Activated T-cell treated with anti-CD3 and anti-CD28 coated beads for 24 hours (primary cell): Measurements from ENCODE around the gene IER5.
"Not testable (repeated sequence)": the region's sequence is repeated elsewhere in the genome, so short reads cannot be mapped to it uniquely, and the experiment has no call there.

Source experiments
- DNase-seq: peaks from one replicate; pipeline ENCODE4 v3.0.0-alpha.2; 2020; ENCODE audit warnings: low read depth

The IER5 gene

DNA sequence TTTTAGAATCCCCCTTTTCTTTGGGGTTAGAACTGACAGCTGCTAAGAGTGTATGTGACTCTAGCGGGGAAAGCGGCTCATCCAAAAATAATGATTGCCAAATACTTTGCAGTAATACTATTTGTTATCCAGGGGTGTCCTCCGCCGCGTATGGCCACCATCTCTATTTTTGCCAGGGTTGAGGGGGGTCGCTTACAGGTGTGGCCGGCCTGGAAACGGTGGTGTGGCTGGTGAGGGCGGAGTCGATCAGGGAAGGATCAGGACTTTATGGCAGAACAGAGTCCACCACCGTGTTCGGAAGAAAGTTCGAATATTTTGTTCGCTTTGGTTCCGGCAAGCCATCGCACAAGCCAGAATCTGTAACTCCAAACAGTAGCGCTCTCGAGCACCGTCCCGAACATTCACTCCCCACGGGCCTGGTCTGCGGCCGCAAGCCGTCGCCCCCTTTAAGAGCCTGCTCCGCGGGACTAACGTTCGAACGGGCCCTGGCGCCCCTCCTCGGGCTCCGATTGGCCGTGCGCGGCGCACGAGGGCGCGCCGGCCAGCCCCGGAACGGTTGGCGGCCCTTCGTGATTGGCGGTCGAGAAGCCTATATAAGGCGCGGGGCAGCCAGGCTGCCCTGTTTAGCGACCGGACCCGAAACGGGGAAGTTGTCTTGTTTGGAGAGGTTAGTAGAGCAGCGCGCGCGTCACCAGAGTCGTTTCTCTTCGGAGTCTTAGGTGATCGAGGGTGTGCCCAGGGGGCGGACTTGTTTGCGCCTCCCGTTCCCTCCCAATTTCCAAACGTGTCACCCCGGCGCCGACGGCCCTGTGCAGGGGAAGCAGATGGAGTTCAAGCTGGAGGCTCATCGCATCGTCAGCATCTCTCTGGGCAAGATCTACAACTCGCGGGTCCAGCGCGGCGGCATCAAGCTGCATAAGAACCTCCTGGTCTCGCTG is at the start of gene IER5:
IER5 (plus strand) TSS at position 622 of the 938 bp plus-strand sequence; CDS start at position 825, 203 bp downstream.
- peak; percentile 93 for DNase-seq

DNA sequence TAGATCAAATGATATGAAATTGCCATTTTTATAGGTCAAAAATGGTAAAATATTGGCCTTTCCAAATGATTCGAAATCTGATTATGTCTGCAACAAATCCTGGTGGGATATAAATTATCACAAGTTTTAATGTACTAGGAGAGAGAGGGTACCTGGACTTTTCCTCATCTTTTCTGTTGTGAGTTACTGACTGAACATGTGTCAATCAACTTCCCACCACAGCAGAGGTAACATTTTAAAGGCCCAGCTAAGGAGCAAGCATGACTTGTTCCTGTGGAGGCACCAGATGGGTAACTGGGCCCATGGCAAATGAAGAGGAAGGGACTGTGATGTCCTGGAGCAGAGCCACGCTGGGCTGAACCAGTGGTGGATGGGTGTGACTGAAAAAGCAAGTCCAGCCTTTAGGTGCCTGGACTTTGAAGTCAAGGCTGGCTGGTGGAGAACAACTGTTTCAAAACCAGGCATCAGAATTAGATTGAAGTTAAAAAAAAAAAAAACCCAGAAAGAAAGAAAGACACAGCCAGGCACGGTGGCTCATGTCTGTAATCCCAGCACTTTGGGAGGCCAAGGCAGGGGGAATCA is 48.1 kb upstream of the IER5 start:
- DNase-seq = no peak

- no peak for DNase-seq
Observed at GRCh38 chr1:181043025-181043888, 45.2 kb upstream of the IER5 start.

DNA sequence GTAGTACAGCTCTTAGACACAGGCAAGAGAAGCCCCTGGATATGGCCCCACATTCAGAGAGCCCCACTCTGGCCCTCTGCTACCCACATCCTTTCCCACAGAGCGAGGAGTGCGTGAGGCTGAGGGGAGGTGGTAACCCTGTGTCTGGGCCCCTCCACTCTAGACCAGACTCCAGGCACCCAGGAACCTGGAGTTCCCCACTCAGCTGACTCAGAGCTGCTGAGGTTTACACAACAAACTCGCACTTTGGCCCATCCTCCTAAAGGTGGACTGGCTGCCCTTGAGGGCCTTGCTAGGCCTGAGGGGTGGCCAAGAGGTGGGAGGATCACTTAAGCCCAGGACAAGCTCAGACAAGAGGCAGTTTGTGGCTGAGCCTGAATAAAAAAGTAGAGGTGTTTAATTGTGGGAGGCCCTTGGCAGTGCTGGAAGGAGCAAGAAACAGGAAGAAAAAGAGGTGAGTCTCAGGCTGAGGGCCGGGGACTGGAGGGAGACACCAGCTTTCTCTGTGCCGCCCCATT is 44.0 kb upstream of the IER5 start:
- DNase-seq = peak; percentile 41

- not testable (repeated sequence) for DNase-seq
Observed at GRCh38 chr1:181045946-181046345, 42.6 kb upstream of the IER5 start.

DNA sequence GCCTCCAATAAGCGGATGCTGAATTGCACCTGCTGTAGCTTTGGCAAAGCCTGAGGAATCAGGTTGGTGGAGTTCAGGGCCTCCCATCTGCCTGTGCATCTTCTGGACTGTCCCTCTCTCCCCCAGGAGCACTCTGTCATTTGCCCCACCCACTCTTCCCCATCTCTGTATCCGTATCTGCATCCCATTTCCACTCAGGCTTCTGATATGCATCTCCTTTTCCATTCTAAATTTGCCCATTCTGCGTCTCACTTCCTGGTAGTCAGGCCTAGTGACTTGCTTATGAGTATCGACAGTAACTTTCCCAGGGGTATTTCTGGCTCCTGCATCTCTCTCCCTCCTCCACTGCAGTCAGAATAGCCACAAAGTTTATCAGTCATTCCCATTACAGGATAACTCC is 39.1 kb upstream of the IER5 start:
- DNase-seq = no peak

DNA sequence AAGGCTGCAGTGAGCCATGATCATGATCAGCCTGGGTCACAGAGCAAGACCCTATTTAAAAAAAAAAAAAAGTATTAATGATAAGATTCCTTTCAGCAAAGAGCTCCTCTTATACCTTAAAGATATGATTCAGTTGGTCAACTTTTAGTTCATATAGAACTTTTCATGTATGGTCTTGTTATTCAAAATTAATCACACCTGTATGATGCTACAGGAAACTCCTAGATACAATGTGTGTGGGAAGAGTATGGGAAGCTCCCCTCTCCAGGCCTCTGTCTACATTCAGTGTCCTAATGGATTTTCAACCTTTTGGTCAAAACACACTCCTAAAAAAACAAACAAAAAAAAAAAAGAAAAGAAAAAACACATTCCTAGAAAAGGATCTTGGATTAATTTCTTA is 37.6 kb upstream of the IER5 start:
- no peak for DNase-seq

DNA sequence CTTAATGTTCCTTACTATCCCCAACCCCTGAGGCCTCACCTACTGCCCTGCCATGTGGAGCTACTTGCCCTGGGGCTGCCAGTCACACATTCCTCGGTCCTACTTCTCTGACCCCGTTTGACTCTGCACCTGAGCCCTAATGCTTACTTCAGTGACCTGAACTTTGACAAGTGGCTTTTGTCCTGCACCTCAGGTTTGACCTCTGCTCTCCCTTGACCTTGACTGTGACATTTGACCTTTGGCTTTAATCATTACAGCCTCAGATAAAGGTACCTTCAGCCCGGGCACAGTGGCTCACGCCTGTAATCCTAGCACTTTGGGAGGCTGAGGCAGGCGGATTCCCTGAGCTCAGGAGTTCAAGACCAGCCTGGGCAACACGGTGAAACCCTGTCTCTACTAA is 31.9 kb upstream of the IER5 start:
- DNase-seq = no peak

DNA sequence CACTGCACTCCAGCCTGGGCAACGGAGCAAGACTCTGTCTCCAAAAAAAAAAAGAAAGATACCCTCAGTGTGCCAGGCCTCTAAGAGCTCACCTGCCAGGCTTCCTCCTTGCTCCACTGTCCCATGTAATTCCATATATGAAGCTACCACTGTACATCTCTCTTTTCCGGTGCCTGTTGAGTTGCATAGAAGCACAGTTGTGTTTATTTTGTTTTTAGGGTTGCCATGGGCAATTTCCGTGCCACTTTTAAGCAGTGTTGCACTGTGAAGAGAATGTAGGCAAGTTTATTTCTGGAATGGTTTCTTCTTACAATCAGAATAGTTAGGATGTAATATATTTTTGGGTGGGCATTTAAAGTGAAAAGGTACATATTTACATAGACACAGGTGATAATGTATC is 31.4 kb upstream of the IER5 start:
- no peak for DNase-seq

DNA sequence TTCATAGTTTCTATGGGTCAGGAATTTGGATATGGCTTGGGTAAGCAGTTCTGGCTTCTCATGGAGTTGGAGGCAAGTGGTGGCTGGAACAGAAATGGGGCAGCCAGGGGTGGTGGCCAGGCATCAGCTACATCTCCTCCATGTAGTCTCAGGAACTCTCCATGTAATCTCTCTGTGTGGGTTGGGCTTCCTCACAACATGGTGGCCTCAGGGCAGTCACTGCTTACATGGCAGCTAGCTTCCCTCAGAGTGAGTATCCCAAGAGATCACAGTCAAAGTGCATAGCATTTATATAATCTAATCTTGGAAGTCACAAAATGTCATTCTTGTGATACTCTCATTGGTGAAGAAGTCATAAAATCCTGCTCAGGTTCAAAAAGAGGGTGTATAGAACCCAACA is 29.1 kb upstream of the IER5 start:
- DNase-seq = no peak

GRCh38 chr1:181060066-181060465 is 28.4 kb upstream of the IER5 start:
- DNase-seq = no peak

DNA sequence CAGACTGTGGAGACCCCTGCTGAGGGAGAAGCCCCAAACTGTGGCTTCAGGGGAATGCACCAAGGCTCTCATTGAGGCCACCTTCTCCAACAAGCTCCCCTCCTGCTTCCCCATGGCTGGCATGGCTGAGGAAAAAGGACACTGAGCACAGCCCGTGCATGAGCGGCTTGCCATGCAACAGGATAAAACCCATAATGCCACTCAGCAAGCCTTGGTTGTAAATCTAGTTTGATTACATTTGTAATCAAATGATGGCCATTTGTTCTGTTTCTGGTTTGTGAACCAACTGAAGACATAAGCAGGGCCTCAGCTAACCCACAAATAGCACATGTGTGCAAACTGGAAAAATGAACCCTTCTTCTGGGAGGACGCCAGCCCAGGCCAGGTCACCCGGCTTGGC is 27.6 kb upstream of the IER5 start:
- DNase-seq = not testable (repeated sequence)

- no peak for DNase-seq
Observed at GRCh38 chr1:181061487-181061886, 27.0 kb upstream of the IER5 start.

DNA sequence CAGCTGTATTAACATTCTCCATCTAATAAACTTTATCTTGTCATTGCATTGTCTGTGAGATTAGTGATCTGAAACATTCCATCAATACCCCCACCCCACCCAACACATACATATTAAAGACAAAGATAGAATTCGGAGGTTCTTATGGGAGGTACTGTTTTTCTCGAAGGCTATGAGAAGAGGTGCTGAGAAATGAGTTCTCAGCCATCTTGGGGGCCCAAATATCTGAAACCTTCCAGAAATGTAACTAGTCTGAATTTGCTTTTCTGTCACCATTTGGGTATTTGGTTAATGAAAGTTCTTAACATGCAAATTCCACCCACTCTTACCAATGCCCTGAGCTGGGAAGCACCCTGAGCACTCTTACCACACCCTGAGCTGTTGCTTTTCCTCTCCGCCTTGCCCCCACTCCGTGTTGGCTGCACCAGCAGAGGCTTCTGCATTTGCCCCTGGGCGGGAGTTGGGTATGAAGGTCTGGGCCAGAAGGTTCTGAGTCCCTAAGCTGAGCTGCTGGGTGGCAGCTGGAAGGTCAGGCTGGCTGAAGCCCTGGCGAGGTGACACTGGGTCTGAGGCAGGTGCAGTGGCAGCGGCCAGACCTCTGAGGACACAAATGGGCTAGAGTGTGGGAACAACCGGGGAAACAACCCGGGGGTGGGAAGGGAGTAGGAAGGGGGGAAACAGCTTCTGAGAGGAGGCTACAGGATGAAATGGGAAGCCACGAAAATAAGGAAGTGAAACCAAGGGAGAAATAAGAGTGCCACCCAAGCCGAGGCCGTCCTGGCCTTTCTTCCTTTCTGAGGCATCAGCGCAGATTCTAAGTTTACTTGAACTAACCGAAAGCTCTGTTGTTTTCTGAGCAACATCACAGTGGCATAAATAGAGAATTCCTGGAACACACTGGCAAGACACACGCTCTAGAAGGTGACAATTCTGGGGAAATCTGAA is 26.3 kb upstream of the IER5 start:
- DNase-seq = no peak

- DNase-seq = no peak
Observed at GRCh38 chr1:181062836-181063428, 25.6 kb upstream of the IER5 start.

DNA sequence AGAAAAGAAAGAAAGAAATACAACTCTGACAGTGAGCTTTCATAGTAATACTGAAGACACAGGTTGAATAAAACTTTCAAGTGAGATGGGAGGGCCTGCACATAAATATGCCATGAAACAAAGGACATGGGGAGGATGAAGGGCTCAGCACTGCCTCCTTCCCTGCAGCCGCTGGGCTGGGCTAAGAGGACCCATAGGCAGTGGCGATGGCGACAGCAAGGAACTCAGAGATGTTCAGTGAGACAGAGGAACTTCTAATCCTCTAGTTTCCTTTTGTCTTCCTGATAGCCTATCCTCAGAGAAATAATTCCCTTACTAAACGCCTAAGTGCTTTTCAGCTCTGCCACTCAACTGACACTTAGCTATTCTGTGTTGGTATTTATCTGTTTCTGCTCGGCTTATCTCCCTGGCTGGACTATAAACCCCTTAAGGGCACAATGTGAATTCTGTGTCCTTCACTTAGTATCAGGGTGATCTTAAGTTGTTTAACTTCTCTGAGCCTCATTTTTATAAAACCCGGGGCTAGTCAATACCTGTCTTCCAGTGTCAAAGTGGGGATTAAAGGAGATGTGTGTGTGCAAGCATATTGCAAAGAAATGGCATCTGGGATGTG is 24.4 kb upstream of the IER5 start:
- no peak for DNase-seq

DNA sequence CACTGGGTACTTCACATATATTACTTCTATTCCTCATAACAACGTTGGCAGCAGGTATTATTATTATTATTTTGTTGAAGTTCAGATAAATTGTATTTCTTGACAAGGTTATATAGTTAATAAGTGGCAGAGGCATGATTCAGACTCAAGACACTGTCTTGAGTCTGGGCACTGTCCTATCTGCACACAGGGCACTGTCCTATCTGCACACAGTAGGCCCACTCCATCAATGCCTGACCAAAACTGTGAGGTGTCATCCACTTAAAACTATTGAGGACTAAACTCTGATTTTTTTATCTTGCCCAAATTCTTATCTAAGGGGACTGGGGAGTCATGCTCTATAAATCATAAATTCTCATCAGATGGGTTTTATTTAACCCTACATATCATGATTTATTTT is 23.8 kb upstream of the IER5 start:
- no peak for DNase-seq

DNA sequence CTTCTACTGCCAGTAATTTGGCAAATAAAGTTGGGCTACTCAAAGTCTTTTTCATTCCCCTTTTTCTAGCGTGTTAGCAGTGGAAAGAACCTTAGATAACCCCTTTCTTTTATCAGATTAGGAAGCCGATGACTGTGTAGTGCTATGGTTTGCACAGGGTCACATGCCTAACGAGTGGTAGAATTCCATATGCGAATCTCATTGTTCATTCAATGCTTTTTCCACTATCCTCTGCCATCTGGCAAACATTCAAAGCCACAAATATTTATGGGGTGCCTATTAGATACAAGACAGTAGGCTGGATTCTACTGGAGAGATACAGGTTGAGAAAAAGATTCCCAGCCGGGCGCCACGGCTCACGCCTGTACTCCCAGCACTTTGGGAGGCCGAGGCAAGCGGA is 14.9 kb upstream of the IER5 start:
- no peak for DNase-seq

DNA sequence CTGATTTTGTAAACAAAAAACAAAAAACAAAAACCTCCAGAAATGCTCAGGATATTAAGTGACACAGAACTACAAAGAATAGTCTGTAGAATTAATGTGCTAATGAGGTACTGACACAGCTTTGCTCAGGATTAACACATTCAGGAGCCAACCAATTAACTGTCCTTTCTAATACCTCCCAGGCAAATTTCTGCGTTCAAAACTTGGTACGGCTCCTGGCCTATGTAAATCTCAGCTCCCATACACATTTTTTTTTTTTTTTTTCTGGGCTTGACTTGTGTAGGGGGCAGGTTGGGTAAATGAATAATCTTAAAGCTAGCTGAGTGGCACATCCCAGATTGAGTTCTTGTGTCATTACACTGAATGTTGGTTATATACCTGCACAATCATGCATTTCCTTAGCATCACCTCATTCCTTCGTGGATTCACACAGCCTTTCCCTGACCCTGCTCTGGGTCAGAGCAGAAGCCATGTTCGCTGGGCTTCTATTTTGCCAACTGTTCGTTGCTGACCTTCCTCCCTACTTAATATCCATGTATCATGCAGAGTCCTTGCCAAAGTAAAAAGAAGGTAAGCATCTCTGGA is 12.6 kb upstream of the IER5 start:
- no peak for DNase-seq

DNA sequence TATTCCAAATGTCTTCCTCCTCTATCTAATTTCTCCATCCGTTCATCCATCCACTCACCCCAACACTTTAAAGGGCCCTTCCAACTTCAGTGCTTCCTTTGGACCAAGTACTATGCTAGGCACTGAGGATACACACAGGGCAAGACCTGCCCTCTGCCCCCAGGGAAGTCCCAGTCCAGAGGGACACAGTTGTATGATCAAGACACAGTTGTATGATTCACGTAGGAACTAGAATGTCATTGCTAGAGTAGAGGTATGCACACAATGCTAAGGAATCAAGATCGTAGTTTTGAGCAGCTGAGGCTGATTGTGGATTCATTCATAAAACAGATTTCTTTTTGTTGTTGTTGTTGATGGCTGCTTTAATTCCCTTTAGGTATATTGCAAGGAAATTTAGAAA is 11.6 kb upstream of the IER5 start:
- DNase-seq = no peak
